ENCODE results near the gene COA1. TPM values are rescaled to one million over a fixed set of nuclear protein-coding genes. Genes with fewer than 3 reads are reported as not detected.

COA1 gene
- polyA plus RNA-seq, 2 of the 4 experiments (the other 2 are of a cell fraction): 57.5 to 91.4 TPM

DNA sequence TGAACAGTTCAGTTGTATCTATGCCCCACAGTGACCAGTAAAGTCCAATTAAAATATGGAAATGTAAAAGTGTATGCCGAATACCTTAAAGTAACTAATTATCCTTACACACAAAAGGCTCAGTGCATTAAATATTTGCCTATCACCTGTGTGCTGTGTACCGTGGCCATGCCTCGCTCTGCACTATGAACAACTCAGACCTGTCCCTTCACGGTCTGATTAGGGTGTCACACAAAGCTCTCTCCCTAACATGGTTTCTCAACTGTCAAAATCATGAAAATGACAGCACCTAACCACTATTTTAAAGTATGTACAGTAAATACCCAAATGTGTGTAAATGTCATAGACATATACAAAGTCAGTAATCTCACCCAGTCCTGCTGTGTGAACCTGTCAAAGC, 103.3 kb downstream of the COA1 start:
- peaks cover 4% of the 10 kb centered on the region; the same call in 2 of the 3 replicates for H3K4me1 ChIP-seq
- no peak for TF ChIP-seq GATA3 (IDR thresholded peaks at IDR 0.05; ENCODE audit: borderline replicate concordance)
- TF ChIP-seq RFX5 (IDR thresholded peaks at IDR 0.05): no peak
- TF ChIP-seq TFCP2L1 (CRISPR knock-in tag; IDR thresholded peaks at IDR 0.05): no peak
- no peak for TF ChIP-seq RAD21 (conservative IDR thresholded peaks at IDR 0.05 in 1 of 2, IDR thresholded peaks at IDR 0.05 in 1 of 2)
- TF ChIP-seq RCOR1 (IDR thresholded peaks at IDR 0.05; ENCODE audit: low read depth, low read length): no peak
- TF ChIP-seq HDAC2 (IDR thresholded peaks at IDR 0.05): no peak
- no peak for TF ChIP-seq ZSCAN20 (CRISPR knock-in tag; IDR thresholded peaks at IDR 0.05)
- no peak for TF ChIP-seq USF2 (IDR thresholded peaks at IDR 0.05)
- TF ChIP-seq PBX3 (IDR thresholded peaks at IDR 0.05): no peak
- no peak for TF ChIP-seq KDM1A (IDR thresholded peaks at IDR 0.05; ENCODE audit: low read depth)
- TF ChIP-seq, protein P1, sequence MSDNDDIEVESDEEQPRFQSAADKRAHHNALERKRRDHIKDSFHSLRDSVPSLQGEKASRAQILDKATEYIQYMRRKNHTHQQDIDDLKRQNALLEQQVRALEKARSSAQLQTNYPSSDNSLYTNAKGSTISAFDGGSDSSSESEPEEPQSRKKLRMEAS (IDR thresholded peaks at IDR 0.05): no peak
- TF ChIP-seq EP300 (IDR thresholded peaks at IDR 0.05): no peak
- TF ChIP-seq FOSL2 (IDR thresholded peaks at IDR 0.05): no peak
- TF ChIP-seq FOSL2 (CRISPR knock-in tag; IDR thresholded peaks at IDR 0.05): no peak
- TF ChIP-seq JUN (IDR thresholded peaks at IDR 0.05): no peak
- TF ChIP-seq FOXS1 (CRISPR knock-in tag; IDR thresholded peaks at IDR 0.05): no peak
- TF ChIP-seq CEBPB (IDR thresholded peaks at IDR 0.05): no peak
- no peak for TF ChIP-seq PHF8 (IDR thresholded peaks at IDR 0.05; ENCODE audit: borderline replicate concordance, low read depth)
- no peak for TF ChIP-seq RARB (CRISPR knock-in tag; IDR thresholded peaks at IDR 0.05)
- TF ChIP-seq KDM5A (IDR thresholded peaks at IDR 0.05): no peak
- no peak for TF ChIP-seq E2F6 (IDR thresholded peaks at IDR 0.05; ENCODE audit: borderline replicate concordance, low read depth)
- H3K9me3 ChIP-seq: no peaks in the 10 kb centered on the region
- H3K27ac ChIP-seq: no peak overlapping the region
- ChIA-PET POLR2A (interaction anchor here (2.1 kb wide), 1 partner anchor 43 kb away, joined by 6 read pairs; the partner anchor contains the start of gene STK17A), CTCF (interaction anchor here (0.7 to 6.3 kb wide), 6 partner anchors 8 to 213 kb away, joined by 3 to 26 read pairs (median 4); partner anchors contain the start of gene STK17A)
- no peak overlapping the region for H3K4me3 ChIP-seq
- WGBS (ENCODE audit: missing lambda C conversion rate): 86% methylated on average over 4 of the region's 4 CpGs
- no peak for FAIRE-seq
- peak in 1 of 2 experiments; percentile 32; a peak in 3 of 6 replicates for ATAC-seq
- no peak overlapping the region for H3K4me2 ChIP-seq
- DNase-seq (ENCODE audit: low read depth in 1 of 2, low spot score in 1 of 2): no peak

DNA sequence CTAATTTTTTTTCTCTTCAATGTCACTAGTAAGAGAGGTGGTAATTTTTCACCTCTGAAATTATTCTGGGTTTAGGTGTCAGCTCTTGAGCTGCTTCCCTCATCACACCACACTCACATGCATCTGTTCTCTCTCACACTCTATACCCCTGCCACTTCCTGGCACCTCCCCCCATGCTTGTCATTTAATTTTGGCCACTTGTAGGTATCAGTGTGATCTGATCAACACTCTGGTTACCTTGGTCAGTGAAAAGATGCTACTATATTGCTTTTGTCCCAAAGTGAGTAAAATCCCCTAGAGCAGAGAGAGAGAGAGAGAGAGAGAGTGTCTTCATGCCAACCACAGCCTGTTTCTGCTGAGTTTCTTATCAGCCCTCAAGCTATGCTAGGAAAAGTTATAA, 103.9 kb downstream of the COA1 start:
- CTCF ChIA-PET: interaction anchor here (0.7 to 5.0 kb wide), 2 partner anchors 20 to 74 kb away, joined by 3 to 26 read pairs; no protein-coding TSS in a partner anchor
- no peak for FAIRE-seq
- no peak overlapping the region for H3K27ac ChIP-seq

More for the DNA sequence above, 103.9 kb downstream of the COA1 start:
- H3K4me3 ChIP-seq: no peak overlapping the region
- no peak overlapping the region for H3K4me2 ChIP-seq
- no peak for TF ChIP-seq CBX8 (IDR thresholded peaks at IDR 0.05)
- TF ChIP-seq, protein P2, sequence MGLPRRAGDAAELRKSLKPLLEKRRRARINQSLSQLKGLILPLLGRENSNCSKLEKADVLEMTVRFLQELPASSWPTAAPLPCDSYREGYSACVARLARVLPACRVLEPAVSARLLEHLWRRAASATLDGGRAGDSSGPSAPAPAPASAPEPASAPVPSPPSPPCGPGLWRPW (IDR thresholded peaks at IDR 0.05): no peak
- no peak for TF ChIP-seq CHD2 (IDR thresholded peaks at IDR 0.05; ENCODE audit: low read length, partially characterized antibody)
- no peak for TF ChIP-seq EP300 (IDR thresholded peaks at IDR 0.05)
- TF ChIP-seq SMC3 (IDR thresholded peaks at IDR 0.05): no peak
- TF ChIP-seq E2F6 (IDR thresholded peaks at IDR 0.05; ENCODE audit: borderline replicate concordance, low read depth): no peak
- no peak for TF ChIP-seq ZNF302 (CRISPR knock-in tag; IDR thresholded peaks at IDR 0.05)
- TF ChIP-seq NPAS2 (CRISPR knock-in tag; IDR thresholded peaks at IDR 0.05; ENCODE audit: borderline replicate concordance): no peak
- TF ChIP-seq ZC3H11A (IDR thresholded peaks at IDR 0.05): no peak
- no peak for TF ChIP-seq MAZ (IDR thresholded peaks at IDR 0.05; ENCODE audit: borderline replicate concordance, low read depth, low read length)
- ATAC-seq (peak in 1 of 2 experiments; percentile 16; a peak in 2 of 6 replicates), DNase-seq (ENCODE audit: low read depth in 1 of 2, low spot score in 1 of 2) (no peak)
- peaks cover 4% of the 10 kb centered on the region; the same call in 2 of the 3 replicates for H3K4me1 ChIP-seq
- no peaks in the 10 kb centered on the region for H3K9me3 ChIP-seq
- POLR2A ChIA-PET: interaction anchor here (2.1 kb wide), 1 partner anchor 43 kb away, joined by 6 read pairs; the partner anchor contains the start of gene STK17A

Measured in A549 (cell line).